RWPE1 (cell line): ENCODE data around the gene MED13L.
A peak's percentile ranks its signal among the peaks of the same experiment; 100 is the strongest.

ENCODE experiments used
- CTCF ChIA-PET: fragments of 350-600 bp; sonication (Branson Sonifier 250); formaldehyde crosslinking; extraction: SDS; loops from one replicate; lab custom pipeline; 2021; lab: Yijun Ruan, JAX
- POLR2A ChIA-PET: fragments of 400-600 bp; formaldehyde crosslinking; extraction: SDS; loops from one replicate; lab custom pipeline; 2020; ENCODE audit warnings: antibody characterized with exemption; ENCODE audit not compliant: low non-redundant PET; lab: Yijun Ruan, JAX
- DNase-seq: peaks from one replicate; pipeline ENCODE4 v3.0.0; 2012; ENCODE audit warnings: low spot score
- H3K27ac ChIP-seq: fragments of 450-650 bp; 2 replicates; pipeline ENCODE4 v1.5.1; 2017
- TF ChIP-seq, protein P1 (sequence below): fragments of 450-650 bp; conservative IDR thresholded peaks from 2 replicates; pipeline ENCODE4 v1.5.1; 2017; ENCODE audit warnings: low read depth, mild to moderate bottlenecking

The MED13L gene

GRCh38 chr12:116012757-116013156 is 264.7 kb downstream of the MED13L start:
- TF ChIP-seq, protein P1, sequence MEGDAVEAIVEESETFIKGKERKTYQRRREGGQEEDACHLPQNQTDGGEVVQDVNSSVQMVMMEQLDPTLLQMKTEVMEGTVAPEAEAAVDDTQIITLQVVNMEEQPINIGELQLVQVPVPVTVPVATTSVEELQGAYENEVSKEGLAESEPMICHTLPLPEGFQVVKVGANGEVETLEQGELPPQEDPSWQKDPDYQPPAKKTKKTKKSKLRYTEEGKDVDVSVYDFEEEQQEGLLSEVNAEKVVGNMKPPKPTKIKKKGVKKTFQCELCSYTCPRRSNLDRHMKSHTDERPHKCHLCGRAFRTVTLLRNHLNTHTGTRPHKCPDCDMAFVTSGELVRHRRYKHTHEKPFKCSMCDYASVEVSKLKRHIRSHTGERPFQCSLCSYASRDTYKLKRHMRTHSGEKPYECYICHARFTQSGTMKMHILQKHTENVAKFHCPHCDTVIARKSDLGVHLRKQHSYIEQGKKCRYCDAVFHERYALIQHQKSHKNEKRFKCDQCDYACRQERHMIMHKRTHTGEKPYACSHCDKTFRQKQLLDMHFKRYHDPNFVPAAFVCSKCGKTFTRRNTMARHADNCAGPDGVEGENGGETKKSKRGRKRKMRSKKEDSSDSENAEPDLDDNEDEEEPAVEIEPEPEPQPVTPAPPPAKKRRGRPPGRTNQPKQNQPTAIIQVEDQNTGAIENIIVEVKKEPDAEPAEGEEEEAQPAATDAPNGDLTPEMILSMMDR, result no peak
- no peak overlapping the region for H3K27ac ChIP-seq
- ChIA-PET CTCF (no interaction called here), POLR2A (no interaction called here)
- no peak for DNase-seq

GRCh38 chr12:116011217-116011616 is 266.3 kb downstream of the MED13L start:
- TF ChIP-seq, protein P1, result no peak
- ChIA-PET POLR2A (no interaction called here), CTCF (interaction anchor here (0.7 to 1.2 kb wide), 2 partner anchors 14 to 1108 kb away, joined by 3 read pairs; no protein-coding TSS in a partner anchor)
- no peak for DNase-seq
- no peak overlapping the region for H3K27ac ChIP-seq

GRCh38 chr12:116010467-116010866 is 267.0 kb downstream of the MED13L start:
- ChIA-PET CTCF (no interaction called here), POLR2A (no interaction called here)
- H3K27ac ChIP-seq, result no peak overlapping the region
- TF ChIP-seq, protein P1, result no peak
- no peak for DNase-seq

DNA sequence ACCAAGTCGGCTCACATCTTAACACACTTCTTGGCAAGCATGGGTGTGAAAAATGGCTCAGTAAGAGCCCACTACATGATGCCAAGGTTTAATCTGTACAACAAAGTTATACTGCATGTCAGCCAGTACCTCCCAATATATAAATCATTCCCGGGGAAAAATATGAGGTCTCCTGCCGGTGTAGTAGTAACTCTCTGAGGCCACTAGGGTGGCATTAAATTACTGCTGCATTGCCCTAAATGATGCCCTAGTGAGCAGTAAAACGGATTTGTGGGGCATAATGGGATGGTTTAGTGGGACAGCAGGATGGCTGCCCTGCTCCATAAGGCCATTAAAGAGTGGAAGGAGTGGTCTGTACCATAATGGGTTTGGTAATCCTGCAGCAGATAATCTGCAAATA is 267.7 kb downstream of the MED13L start:
- TF ChIP-seq, protein P1, result peak; percentile 20; the same call in 1 of the 2 replicates
- CTCF ChIA-PET, result no interaction called here
- no peak for DNase-seq
- H3K27ac ChIP-seq, result no peak overlapping the region
- POLR2A ChIA-PET, result no interaction called here

DNA sequence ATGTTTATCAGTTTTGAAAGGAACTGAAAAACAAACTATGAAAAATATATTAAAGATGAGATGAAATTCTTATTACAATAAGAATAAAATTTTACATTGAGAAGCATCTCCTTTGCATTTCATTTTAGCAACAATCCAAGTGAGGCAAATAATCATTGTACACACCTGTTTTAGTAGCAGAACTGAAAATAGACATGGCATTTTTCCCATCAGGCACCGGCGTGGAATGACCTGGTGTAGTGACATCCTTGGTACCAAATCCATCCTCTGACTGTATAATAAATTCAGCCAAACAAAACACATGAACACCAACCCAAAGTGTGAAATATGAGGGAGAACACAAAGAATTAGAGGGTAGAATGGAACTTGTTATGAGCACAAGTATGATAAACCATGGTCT is 271.4 kb downstream of the MED13L start:
- H3K27ac ChIP-seq, result no peak overlapping the region
- POLR2A ChIA-PET, result no interaction called here
- no peak for DNase-seq
- TF ChIP-seq, protein P1, result no peak
- CTCF ChIA-PET, result no interaction called here

DNA sequence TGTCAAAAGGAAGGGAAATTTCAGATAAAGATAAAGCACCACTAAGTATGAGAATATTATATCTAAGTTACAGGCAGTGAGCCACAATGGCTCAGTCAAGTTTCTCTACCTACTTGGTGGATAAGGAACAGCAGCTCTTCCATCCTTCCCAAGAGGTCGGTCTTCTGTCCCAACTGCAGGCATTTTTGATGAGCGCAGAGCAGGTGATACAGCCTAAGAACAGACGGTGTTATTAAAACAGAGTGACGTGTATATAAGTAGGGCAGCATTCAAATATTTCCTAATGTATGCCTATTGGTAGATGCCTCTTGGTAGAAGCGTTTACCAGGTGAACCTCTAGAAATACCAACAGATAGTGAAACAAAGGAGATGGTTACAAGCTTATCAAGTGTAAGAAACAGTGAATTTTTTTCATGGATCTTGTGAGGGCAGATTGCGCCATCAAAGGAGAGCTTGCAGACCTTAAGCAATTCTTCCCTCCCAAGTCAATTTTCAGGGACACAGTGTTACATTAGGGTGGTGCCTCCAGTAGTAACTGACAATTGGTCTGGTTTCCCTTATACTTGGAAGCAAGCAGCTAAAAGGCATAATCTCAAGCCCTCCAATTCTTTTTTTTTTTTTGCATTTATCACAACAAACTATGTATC is 274.5 kb downstream of the MED13L start:
- no peak for DNase-seq
- H3K27ac ChIP-seq, result no peak overlapping the region
- ChIA-PET CTCF (no interaction called here), POLR2A (no interaction called here)
- TF ChIP-seq, protein P1, result no peak
